ENCODE results near the gene SPEG.

DNA sequence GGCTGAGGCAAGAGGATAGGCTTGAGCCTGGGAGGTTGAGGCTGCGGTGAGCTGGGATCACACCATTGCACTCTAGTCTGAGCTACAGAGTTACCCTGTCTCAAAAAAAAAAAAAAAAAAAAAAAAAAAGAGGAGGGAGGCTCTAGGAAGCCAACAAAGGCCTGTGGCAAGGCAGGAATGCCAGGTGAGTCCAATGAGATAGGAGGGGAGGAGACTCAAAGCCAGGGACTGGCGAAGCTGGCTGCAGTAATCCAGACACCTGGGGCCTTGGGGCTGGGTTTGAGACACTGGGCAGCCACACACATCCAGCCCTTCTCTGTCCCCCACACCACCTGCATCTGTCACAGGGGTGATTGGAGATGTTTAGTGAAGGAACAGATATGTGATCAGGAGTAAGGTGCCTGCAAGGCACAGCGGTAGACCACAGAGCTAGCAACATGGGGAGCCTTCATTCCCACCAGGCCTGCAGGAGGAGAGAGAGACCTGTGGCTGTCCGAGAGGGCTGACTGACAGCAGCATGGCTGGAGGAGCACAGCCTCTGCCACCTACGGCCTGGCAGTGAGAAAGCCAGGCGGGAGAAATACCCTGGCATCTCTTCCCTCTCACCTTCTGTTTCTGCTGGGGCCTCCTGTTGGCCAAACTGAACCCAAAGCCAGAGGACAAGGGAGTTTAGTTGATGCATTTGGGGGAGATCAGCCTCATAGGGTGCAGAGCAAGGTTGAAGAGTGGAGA, 99.5 kb downstream of the SPEG start:
- TF ChIP-seq, protein P1, sequence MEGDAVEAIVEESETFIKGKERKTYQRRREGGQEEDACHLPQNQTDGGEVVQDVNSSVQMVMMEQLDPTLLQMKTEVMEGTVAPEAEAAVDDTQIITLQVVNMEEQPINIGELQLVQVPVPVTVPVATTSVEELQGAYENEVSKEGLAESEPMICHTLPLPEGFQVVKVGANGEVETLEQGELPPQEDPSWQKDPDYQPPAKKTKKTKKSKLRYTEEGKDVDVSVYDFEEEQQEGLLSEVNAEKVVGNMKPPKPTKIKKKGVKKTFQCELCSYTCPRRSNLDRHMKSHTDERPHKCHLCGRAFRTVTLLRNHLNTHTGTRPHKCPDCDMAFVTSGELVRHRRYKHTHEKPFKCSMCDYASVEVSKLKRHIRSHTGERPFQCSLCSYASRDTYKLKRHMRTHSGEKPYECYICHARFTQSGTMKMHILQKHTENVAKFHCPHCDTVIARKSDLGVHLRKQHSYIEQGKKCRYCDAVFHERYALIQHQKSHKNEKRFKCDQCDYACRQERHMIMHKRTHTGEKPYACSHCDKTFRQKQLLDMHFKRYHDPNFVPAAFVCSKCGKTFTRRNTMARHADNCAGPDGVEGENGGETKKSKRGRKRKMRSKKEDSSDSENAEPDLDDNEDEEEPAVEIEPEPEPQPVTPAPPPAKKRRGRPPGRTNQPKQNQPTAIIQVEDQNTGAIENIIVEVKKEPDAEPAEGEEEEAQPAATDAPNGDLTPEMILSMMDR (IDR thresholded peaks at IDR 0.05) = no peak
- TF ChIP-seq POLR2A (IDR thresholded peaks at IDR 0.05) = no peak

Measured in Peyer's patch (tissue), 4 donors.